ENCODE results near the gene SPATA22. TPM values are rescaled to one million over a fixed set of nuclear protein-coding genes. Genes with fewer than 3 reads are reported as not detected.
"Not testable (repeated sequence)": the region's sequence is repeated elsewhere in the genome, so short reads cannot be mapped to it uniquely, and the experiment has no call there.

Gene SPATA22, protein sequence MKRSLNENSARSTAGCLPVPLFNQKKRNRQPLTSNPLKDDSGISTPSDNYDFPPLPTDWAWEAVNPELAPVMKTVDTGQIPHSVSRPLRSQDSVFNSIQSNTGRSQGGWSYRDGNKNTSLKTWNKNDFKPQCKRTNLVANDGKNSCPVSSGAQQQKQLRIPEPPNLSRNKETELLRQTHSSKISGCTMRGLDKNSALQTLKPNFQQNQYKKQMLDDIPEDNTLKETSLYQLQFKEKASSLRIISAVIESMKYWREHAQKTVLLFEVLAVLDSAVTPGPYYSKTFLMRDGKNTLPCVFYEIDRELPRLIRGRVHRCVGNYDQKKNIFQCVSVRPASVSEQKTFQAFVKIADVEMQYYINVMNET
- polyA plus RNA-seq (ENCODE audit: insufficient read length) = 0.15 TPM
- long read RNA-seq, donor 1, partial matches to known transcripts = 27 of 27 reads
- long read RNA-seq, donor 1, other reads (novel, unspliced or antisense) = 0 of 27 reads
- long read RNA-seq, donor 2, partial matches to known transcripts = 32 of 32 reads
- long read RNA-seq, donor 2, other reads (novel, unspliced or antisense) = 0 of 32 reads
- long read RNA-seq, donor 3 = 0 reads
- long read RNA-seq, donor 4, partial matches to known transcripts = 11 of 11 reads
- long read RNA-seq, donor 4, other reads (novel, unspliced or antisense) = 0 of 11 reads
- long read RNA-seq, donor 5 = 0 reads
- long read RNA-seq, donor 6 = 0 reads
- long read RNA-seq, donor 7, partial matches to known transcripts = 46 of 46 reads
- long read RNA-seq, donor 7, other reads (novel, unspliced or antisense) = 0 of 46 reads
- long read RNA-seq, donor 8, partial matches to known transcripts = 19 of 19 reads
- long read RNA-seq, donor 8, other reads (novel, unspliced or antisense) = 0 of 19 reads

DNA sequence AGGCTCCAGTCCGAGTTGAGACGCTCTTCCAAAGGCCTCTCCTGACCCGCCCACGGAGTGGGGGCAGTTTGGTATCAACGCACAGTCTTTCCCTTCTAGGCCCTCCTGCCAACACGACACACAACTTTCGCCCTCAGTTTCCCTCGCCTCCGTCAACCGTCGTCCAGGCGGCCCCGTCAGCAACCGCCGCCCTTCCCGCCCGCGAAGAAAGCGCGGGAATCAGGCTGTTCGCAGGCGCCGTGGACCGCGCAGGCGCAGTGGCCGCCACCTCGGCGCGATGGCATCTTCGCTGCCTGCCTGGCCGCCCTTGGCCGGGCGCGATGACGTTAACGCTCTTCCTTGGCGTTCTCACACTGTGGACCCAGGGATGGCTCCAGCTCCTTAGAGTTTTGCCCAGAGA is at the start of gene SPATA22:
Gene SPATA22, minus strand, starts transcription at position 221 of the 400 bp plus-strand sequence. CDS start 2,494 bp downstream, outside the sequence.
- DNase-seq = no peak

DNA sequence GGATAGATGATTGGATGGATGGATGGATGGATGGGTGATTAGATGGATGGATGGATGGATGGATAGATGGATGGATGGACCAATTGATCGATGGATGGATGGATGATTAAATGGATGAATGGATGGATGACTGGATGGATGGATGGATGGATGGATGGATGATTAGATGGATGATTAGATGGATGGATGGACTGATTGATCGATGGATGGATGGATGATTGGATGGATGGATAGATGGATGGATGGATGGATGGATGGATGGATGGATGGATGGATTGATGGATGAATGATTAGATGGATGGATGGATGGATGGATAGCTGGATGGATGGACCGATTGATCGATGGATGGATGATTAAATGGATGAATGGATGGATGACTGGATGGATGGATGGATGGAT is 47.9 kb upstream of the SPATA22 start:
- not testable (repeated sequence) for DNase-seq

DNA sequence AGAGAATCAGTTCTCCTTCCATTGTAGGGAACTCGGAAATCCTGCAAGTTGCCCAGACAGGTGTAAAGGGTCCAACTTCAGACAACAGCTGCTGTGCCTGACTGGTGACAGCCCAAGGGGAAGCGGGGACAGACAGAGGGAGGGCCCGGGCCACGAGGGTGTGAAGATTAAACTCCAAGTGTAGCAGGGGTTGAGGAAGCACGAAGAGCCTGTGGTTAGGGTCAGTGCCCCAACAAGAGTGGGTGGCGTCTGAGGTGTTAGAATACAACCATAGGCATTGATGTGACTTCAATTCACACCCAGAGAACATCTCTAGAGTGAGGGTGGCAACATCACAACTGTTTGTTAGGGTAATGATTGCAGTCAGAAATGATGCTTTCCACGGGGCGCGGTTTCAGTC is 43.3 kb upstream of the SPATA22 start:
- DNase-seq = no peak

DNA sequence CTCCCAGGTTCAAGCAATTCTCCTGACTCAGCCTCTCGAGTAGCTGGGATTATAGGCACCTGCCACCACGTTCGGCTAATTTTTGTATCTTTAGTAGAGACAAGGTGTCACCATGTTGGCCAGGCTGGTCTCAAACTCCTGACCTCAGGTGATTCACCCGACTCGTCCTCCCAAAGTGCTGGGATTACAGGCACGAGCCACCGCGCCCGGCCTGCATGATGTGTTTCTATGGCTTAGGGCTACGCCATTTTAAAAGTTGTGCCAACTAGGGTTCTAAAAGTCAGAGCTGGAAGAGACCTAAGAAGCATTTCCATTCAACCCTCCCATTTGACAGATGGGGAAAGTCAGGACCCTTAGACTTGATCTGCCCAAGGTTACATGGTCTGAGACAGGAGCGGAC is 42.5 kb upstream of the SPATA22 start:
- not testable (repeated sequence) for DNase-seq

DNA sequence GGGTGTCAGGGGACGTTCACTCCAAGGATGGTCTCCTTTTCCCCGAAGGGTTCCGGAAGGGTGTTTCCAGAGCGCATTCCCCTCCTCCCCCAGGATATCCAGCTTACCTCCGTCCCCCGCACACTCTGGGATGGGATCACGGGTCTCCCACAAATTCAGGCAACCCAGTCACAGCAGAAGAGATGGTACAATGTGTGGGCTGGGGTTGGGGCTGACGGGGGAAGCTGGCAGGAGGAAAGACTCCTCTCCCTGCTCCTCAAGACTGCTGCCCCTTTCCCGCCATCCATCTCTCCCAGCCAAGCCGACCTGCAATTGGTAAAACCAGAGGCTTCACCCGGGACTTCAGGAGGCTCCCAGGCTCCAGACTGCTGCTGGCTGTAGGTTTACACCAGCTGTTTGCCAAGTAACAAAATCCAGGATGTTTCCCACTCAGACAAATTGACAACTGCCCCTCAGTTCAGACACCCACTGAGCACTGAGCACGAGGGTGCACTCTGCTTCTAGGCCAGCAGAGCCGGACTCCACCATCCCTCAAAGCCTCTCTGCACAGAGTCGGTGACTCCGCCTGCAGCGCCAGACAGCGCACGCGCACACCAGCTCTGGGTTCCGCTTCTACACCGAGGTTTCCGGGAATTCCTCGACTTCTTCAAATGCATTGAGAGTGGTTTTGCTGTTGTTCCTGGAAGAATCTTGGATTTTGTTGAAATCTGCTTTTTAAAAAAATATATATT is 41.9 kb upstream of the SPATA22 start:
- no peak for DNase-seq

DNA sequence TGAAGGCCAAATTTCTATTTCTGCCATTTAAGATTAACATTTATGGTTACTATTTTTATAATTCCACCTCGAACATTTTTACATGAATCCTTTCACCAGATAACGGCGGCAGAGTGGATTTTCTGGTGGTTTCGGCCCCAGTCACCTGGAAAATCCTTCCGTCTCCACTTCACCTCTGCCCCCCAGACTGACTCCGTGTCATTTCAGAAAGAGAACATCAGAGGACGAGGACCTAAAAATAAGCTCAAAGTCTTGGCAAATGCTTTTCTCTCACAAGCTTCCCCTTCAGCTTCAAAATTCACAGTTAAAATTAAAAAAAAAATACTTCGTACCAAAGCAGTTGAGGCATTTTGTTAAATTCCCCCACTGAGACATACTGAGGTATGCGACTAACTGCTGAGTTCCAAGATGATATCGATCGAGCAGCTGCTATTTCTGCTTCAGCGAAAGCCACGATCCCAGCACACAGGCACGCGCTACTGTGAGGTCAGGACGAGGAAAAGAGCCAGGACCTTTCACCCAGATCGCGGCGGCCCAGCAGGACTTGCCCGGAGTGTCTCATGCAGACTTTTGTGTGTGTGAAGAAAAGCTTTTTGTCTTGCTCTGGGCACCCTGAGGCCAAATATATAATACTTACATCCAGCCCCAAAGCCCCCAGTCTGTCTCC is 41.0 kb upstream of the SPATA22 start:
- no peak for DNase-seq

DNA sequence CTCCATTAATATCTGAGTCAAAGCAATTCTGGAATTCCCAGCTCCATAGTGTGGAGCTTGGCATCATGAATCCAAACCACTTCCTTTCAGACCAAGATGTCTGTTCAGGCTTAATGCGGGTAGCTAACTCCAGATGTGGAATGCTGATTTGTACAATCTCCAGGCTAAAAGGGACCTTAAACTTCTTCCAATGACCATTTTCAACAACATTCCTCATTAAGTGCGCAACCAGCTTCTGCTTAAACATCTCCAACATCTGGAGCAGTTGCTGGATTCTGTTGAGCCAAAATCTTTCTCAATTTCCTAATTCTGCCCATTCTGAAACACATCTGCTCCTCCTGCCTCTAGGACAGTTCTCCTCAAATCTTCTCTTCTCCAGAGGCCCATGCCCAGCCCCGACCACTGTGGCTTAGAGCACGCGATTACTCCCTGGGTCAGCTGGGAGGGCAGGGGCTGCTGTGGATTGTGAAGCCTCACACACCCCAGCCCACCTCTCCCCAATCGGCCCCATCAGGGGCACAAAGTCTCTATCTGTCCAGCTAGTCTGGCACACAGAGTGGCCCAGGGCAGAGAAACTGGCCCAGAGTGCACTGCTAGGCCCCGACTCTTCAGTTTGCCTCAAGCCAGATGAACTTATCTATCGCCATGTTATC is 40.4 kb upstream of the SPATA22 start:
- DNase-seq = no peak

DNA sequence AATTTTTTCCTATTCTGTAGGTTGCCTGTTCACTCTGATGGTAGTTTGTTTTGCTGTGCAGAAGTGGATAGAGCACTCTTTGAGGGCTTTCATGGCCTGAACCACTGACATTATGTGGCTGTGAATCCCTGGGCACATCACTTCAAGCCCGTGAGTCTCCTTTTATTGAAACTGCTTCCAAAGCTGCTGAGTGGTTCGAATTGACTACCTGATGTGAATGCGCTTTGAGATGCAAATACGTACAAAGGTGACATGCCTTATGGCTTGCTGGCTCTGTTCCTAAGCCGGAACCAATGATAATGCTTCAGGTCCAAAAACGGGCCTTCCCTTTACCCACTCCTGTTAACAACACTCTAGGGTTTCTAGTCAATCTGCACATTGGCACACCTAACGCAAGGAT is 38.5 kb upstream of the SPATA22 start:
- DNase-seq = no peak

DNA sequence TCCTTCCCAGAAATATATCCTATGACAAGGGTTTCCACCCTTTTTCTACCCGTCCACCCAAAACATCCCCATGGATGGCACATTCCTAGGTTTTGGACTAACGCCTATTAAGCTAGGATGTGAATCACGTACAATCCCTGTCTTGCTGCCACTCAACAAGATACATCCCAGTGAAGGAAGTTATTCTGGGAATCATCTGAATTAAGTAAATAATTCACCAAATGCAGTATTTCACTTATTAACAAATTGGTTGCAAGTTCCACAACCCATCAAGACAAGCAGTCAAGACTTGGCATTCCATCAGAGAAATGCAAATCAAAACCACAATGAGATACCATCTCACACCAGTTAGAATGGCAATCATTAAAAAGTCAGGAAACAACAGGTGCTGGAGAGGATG is 36.2 kb upstream of the SPATA22 start:
- no peak for DNase-seq

DNA sequence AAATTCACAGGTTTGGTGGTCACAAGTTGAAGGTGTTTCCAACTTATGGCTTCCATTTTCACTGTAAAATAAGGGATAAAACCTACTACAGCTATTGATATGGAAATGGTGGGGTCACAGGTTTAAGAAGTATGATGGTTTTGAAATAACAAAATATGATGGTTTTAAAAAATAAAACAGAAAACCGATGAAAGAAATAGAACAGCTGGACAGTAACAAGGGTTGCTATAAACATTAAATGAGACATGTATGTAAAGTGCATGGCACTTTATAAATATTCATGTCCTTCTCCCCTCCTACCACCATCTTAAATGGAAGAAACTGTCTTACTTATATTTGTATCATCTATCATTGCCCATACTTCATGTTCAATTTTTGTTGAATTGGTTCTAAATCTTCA is 35.5 kb upstream of the SPATA22 start:
- no peak for DNase-seq

DNA sequence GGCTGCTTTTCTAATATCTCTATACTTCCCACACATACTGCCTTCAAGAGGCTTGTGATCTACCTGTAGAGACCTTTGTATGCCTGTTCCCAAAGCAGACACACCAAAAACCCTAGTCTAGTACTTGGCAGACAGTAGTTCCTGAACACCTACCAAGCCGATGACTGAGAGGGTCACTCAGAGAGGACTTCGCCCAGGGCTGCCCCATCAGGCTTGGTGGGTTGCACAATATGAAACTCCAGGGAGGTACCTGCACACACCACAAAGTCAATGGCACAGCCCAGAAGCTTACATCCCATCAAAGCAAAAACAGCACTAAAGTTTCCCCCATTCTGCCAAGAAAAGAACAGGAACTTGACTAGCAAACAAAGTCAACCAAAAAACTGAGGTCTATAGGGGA is 34.4 kb upstream of the SPATA22 start:
- no peak for DNase-seq

DNA sequence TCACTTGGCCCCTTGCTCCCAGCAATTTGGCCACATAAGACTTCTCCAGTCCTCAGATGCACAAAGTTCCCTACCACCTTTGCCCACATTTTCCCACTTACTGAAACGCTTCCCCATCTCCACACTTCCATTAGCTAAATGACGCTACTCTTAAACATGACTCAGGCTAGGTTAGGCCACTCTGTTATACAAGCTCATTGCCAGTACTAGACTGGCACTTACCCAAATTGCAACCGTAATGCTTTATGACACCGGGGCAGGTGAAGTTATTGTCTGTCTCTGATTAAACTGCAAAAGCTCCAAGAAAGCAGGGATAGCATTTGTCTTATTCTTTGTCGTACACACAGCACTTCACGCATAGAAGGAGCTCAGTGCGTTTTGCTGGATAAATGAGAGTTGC is 33.4 kb upstream of the SPATA22 start:
- no peak for DNase-seq

DNA sequence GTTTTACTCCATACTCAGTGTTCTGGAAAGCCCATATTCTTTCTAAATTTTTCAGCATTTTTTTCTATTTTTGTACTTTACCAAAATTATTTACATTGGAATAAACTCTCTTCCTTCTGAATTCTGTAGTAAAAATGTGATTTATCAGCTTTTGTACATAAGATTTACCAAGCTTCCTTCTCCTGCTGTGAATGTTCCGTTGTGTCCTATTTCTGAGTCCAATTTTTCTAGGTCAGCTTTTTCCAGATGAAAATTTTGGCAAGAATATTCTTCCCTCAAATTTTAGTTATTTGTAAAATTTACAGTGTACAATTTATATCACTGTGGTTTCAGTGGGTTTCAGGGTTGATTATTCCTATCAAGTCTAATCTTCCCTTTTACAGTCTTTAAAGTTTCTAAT is 31.7 kb upstream of the SPATA22 start:
- no peak for DNase-seq

DNA sequence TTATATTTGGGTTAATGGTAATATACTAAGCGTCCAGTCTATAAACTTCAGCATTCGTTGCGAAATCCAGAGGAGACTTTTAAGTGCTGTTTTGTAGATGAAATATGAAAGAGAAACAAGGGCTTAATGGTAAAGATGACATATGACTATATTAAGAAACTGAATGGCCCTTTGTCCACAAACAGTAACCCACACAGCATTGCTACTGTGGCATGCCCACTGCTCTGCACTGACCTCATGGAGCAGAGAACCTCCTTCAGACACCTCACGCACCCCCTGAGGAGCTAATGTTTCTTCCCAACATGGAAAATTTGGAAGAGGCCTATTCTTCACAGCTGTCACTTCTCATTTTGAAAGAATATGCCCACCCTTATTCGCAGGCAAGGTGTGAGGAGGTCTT is 30.8 kb upstream of the SPATA22 start:
- no peak for DNase-seq

DNA sequence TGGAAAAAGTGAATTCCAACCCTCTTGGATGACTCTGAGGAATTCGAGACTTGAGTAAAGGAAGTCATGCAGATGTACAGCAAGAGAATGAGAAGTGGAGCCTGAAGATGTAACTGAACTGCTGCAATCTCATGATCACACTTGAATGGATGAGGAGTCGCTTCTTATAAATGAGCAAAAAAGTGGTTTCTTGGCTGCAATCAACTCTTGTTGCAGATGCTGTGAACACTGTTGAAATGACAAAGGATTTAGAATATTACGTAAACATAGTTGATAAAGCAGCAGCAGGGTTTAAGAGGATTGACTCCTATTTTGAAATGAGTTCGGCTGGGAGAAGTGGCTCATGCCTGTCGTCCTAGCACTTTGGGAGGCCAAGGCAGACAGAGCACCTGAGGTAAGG is 29.7 kb upstream of the SPATA22 start:
- no peak for DNase-seq

DNA sequence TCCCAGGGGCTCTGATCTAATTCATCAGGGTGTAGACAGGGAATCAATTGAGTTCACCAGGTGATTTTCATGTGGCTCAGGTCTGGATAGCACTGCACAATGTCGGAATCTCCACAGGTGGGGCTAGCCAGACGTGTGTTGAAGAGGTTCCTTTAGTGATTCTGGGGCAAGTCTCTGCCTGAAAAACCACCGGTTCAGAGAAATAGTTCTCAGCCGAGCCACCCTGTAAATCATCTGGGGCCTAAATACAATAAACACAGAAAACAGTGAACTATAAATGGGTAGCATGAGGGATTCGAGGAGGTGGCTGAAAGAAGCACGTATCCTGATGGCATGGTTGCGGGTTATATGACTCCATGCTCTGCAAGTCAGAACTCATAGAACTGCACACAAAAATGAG is 25.5 kb upstream of the SPATA22 start:
- DNase-seq = no peak

DNA sequence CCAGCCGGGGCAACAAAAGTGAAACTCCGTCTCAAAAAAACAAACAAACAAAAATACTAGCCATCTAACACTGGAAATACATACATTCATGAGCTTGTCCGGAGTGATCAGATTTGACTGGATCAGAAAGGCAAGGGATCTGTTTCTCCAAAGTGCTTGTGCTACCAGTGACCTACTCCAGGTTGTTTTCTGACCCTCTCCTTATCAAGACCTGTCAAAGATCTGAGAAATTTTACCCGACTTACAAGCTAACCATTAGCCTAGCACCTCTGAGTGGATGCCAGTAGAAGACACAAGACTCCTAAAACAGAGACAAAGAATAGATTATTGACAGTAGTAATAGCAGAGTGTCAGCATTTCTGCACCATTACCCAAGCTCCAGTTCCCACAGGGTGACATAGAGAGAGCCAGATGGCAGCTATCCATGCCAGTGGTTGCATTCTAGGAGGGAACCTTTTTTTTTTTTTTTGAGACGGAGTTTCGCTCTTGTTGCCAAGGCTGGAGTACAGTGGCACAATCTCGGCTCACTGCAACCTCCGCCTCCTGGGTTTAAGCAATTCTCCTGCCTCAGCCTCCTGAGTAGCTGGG is 14.0 kb upstream of the SPATA22 start:
- DNase-seq = no peak

DNA sequence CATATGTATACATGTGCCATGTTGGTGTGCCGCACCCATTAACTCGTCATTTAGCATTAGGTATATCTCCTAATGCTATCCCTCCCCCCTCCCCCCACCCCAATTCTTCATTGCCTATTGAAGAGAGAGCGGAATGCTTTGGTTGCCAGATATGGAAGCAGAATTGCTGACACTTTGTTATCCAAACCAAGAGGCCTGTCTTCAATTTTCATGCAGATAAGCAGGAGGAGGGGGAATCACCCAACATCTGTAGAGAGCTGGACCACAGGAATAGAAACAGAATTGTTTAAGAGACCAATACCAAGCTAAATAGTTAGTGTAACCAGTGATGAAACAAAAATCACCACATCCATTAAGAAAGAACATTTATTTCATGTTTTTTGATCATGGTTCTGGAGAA is 11.2 kb upstream of the SPATA22 start:
- no peak for DNase-seq

DNA sequence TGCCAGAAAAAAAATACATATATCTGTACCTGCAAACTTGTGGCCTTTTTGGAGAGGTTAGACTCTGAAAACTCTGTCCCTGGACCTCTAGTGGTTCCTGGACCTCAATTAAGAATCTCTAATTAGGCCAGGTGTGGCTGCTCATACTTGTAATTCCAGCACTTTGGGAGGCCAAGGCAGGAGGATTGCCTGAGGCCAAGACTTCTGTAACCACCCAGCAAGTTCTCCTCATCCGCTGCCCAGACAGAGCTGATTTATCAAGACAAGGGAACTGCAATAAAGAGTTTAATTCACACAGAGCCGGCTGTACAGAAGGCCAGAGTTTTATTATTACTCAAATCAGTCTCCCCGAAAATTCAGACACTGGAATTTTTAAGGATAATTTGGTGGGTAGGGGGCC is 8.4 kb upstream of the SPATA22 start:
- DNase-seq = no peak

DNA sequence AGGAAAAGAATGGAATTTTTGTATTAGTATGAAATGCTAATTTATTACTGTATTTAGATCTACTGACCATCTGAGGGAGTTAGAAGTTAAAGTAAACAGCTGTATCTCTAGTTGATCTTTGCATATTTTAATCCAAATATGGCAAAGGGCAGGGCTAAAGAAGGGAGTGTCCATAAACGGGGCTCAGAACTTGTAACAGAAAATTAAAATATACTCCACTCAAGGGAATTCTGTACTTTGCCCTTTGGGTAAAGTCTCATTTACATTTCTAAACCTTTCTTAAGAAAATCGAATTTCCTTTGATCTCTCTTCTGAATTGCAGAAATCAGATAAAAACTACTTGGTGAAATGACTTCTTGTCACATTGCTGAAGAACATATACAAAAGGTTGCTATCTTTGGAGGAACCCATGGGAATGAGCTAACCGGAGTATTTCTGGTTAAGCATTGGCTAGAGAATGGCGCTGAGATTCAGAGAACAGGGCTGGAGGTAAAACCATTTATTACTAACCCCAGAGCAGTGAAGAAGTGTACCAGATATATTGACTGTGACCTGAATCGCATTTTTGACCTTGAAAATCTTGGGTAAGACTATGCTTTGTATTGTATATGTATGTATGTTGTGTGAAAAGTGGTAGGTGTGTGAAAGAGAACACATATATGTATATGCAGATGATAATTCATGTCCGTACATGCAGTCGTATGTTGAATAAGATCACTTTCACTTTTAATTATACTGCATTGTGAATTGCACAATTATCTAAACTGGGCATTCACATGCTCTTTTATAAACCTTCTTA is 4.4 kb upstream of the SPATA22 start, which contains the start of gene ASPA:
Gene ASPA, plus strand, starts transcription at position 186 of the 799 bp plus-strand sequence. Its CDS starts 163 bp downstream, at position 349.
- DNase-seq = no peak
